GM23338 (cell line): ENCODE results near the gene XPOT. TPM values are rescaled to one million over a fixed set of nuclear protein-coding genes. Genes with fewer than 3 reads are reported as not detected.
A peak's percentile ranks its signal among the peaks of the same experiment; 100 is the strongest.

Experiments
- ATAC-seq: fragments of 200-7000 bp; cut with Tn5 transposase; 3 replicates; pipeline ENCODE4 v1.9.1; 2020
- DNase-seq: peaks from one replicate; pipeline ENCODE4 v3.0.0-alpha.2; 2015; ENCODE audit warnings: low spot score
- H2AFZ ChIP-seq: fragments of 200-600 bp; sonication (generic); 2 replicates; pipeline ENCODE4 v1.8.0; 2016; ENCODE audit warnings: antibody characterized with exemption, mild to moderate bottlenecking, moderate library complexity
- H3F3A ChIP-seq: fragments of 200-600 bp; sonication (generic); replicated peaks from 2 replicates; pipeline ENCODE4 v1.8.0; 2017; ENCODE audit warnings: antibody characterized with exemption, mixed run types, low read depth
- H3K27ac ChIP-seq: fragments of 200-600 bp; sonication (generic); 2 replicates; pipeline ENCODE4 v1.6.1; 2016; ENCODE audit warnings: low read depth
- H3K27me3 ChIP-seq: fragments of 200-600 bp; sonication (generic); 2 replicates; pipeline ENCODE4 v1.8.0; 2016; ENCODE audit warnings: mild to moderate bottlenecking, mixed run types, moderate library complexity; ENCODE audit not compliant: insufficient read depth
- H3K36me3 ChIP-seq: fragments of 200-600 bp; sonication (generic); 2 replicates; pipeline ENCODE4 v1.8.0; 2016; ENCODE audit warnings: mild to moderate bottlenecking; ENCODE audit not compliant: insufficient read depth
- H3K4me1 ChIP-seq: fragments of 200-600 bp; sonication (generic); 2 replicates; pipeline ENCODE4 v1.8.0; 2016; ENCODE audit warnings: mild to moderate bottlenecking, moderate library complexity; ENCODE audit not compliant: insufficient read depth
- H3K4me2 ChIP-seq: fragments of 200-600 bp; sonication (generic); 2 replicates; pipeline ENCODE4 v1.7.1; 2017; ENCODE audit warnings: mixed run types
- H3K4me3 ChIP-seq: fragments of 200-600 bp; sonication (generic); 2 replicates; pipeline ENCODE4 v1.6.1; 2016; ENCODE audit warnings: mixed run types
- H3K79me2 ChIP-seq: fragments of 200-600 bp; sonication (generic); replicated peaks from 2 replicates; pipeline ENCODE4 v1.8.0; 2017; ENCODE audit warnings: mild to moderate bottlenecking; ENCODE audit not compliant: insufficient read depth
- H3K9me2 ChIP-seq: fragments of 200-600 bp; sonication (generic); 2 replicates; pipeline ENCODE4 v1.8.0; 2017; ENCODE audit not compliant: insufficient read depth
- H4K20me1 ChIP-seq: fragments of 200-600 bp; sonication (generic); replicated peaks from 2 replicates; pipeline ENCODE4 v1.8.0; 2017; ENCODE audit warnings: mild to moderate bottlenecking; ENCODE audit not compliant: insufficient read depth
- H3K27ac Mint-ChIP-seq: 2 replicates; pipeline ENCODE4 v1.8.0; 2020; ENCODE audit warnings: inconsistent platforms, mild to moderate bottlenecking, moderate library complexity, mixed read lengths
- H3K27me3 Mint-ChIP-seq: 3 replicates; pipeline ENCODE4 v1.8.0; 2022; ENCODE audit warnings: low read depth, mild to moderate bottlenecking, moderate library complexity, mixed read lengths, inconsistent platforms; ENCODE audit not compliant: insufficient read depth, poor library complexity
- H3K36me3 Mint-ChIP-seq: 3 replicates; pipeline ENCODE4 v1.8.0; 2021; ENCODE audit warnings: low read depth, mild to moderate bottlenecking, inconsistent platforms, moderate library complexity, mixed read lengths
- H3K4me1 Mint-ChIP-seq: 3 replicates; pipeline ENCODE4 v1.8.0; 2020; ENCODE audit warnings: mild to moderate bottlenecking, inconsistent platforms, mixed read lengths
- H3K4me3 Mint-ChIP-seq: 3 replicates; pipeline ENCODE4 v1.8.0; 2021; ENCODE audit warnings: moderate library complexity, mild to moderate bottlenecking, inconsistent platforms, mixed read lengths
- H3K9me3 Mint-ChIP-seq: 3 replicates; pipeline ENCODE4 v1.8.0; 2020; ENCODE audit warnings: moderate library complexity, mild to moderate bottlenecking, inconsistent platforms, mixed read lengths
- CREB1 ChIP-seq: fragments of 250-450 bp; sonication (Bioruptor Pico); IDR thresholded peaks from 2 replicates; pipeline ENCODE4 v1.5.0; 2020; ENCODE audit warnings: low read depth, mild to moderate bottlenecking, moderate library complexity
- EZH2phosphoT487 ChIP-seq: fragments of 200-600 bp; sonication (generic); IDR thresholded peaks from one replicate; pipeline ENCODE4 v1.8.1; 2018; ENCODE audit warnings: antibody characterized with exemption; ENCODE audit not compliant: unreplicated experiment
- JUNB ChIP-seq: IDR thresholded peaks from one replicate; pipeline ENCODE4 v1.6.1; 2016; ENCODE audit warnings: antibody characterized with exemption; ENCODE audit not compliant: unreplicated experiment
- REST ChIP-seq: IDR thresholded peaks from one replicate; pipeline ENCODE4 v1.6.1; 2018; ENCODE audit warnings: antibody characterized with exemption; ENCODE audit not compliant: unreplicated experiment
- STAT1 ChIP-seq: IDR thresholded peaks from one replicate; pipeline ENCODE4 v1.6.1; 2016; ENCODE audit warnings: antibody characterized with exemption; ENCODE audit not compliant: unreplicated experiment
- ZNF114 ChIP-seq: fragments of 250-450 bp; sonication (Bioruptor Pico); IDR thresholded peaks from 2 replicates; pipeline ENCODE4 v1.5.0; 2020; ENCODE audit warnings: mild to moderate bottlenecking, moderate library complexity
- polyA plus RNA-seq: library from polyadenylated mRNA; unstranded; fragments of >200 nt; fragmentation: Nextera tagmentation; extraction: Ambion mirVana; gene quantifications from 2 replicates; pipeline ENCODE4 v1.2.1, GENCODE V29; 2016
- total RNA-seq: library from RNA; depleted of rRNA; stranded (reverse); fragments of >200 nt; shearing (Covaris generic); gene quantifications from 2 replicates; pipeline ENCODE4 v1.2.3, GENCODE V29; 2014

XPOT gene
- total and polyA plus RNA-seq, 2 experiments from 2014 or later: 58.7 to 145 TPM

- peaks cover 5% of the 10 kb centered on the region for H3K27me3 Mint-ChIP-seq
- no peaks in the 10 kb centered on the region for H3K4me1 Mint-ChIP-seq
- Histone ChIP-seq H3F3A (no peaks in the 10 kb centered on the region), H3K36me3 (peaks cover 36% of the 10 kb centered on the region), H3K27me3 (no peaks in the 10 kb centered on the region), H3K79me2 (no peaks in the 10 kb centered on the region), H3K4me3 (no peak overlapping the region), H3K4me2 (no peak overlapping the region), H3K9me2 (no peaks in the 10 kb centered on the region), H4K20me1 (no peaks in the 10 kb centered on the region), H2AFZ (no peak overlapping the region), H3K4me1 (no peaks in the 10 kb centered on the region), H3K27ac (peak overlapping the region; percentile 33)
- H3K4me3 Mint-ChIP-seq: no peak overlapping the region
- DNase-seq: no peak
- ATAC-seq: no peak
- H3K9me3 Mint-ChIP-seq: no peaks in the 10 kb centered on the region
- peaks cover 53% of the 10 kb centered on the region for H3K36me3 Mint-ChIP-seq
- no peak for TF ChIP-seq EZH2phosphoT487
- no peak for TF ChIP-seq JUNB
- no peak for TF ChIP-seq ZNF114 (CRISPR knock-in tag)
- no peak for TF ChIP-seq STAT1
- no peak for TF ChIP-seq CREB1
- no peak for TF ChIP-seq REST
- H3K27ac Mint-ChIP-seq: no peak overlapping the region
Measured at GRCh38 chr12:64494998-64495729, 91.0 kb downstream of the XPOT start.

GRCh38 chr12:64496839-64497400 is 92.7 kb downstream of the XPOT start:
- Mint-ChIP-seq H3K27ac (no peak overlapping the region), H3K4me1 (no peaks in the 10 kb centered on the region), H3K9me3 (no peaks in the 10 kb centered on the region), H3K27me3 (peaks cover 5% of the 10 kb centered on the region), H3K4me3 (no peak overlapping the region), H3K36me3 (peaks cover 46% of the 10 kb centered on the region)
- H2AFZ ChIP-seq: no peak overlapping the region
- no peak for TF ChIP-seq REST
- no peaks in the 10 kb centered on the region for H4K20me1 ChIP-seq
- H3K4me3 ChIP-seq: no peak overlapping the region
- peaks cover 25% of the 10 kb centered on the region for H3K36me3 ChIP-seq
- no peak overlapping the region for H3K4me2 ChIP-seq
- no peak for DNase-seq
- H3K79me2 ChIP-seq: no peaks in the 10 kb centered on the region
- H3K4me1 ChIP-seq: no peaks in the 10 kb centered on the region
- H3K27ac ChIP-seq: no peak overlapping the region
- H3K27me3 ChIP-seq: no peaks in the 10 kb centered on the region
- H3F3A ChIP-seq: no peaks in the 10 kb centered on the region
- no peak for ATAC-seq
- H3K9me2 ChIP-seq: no peaks in the 10 kb centered on the region
